Measurements from ENCODE around the gene MID2.

MID2 gene

DNA sequence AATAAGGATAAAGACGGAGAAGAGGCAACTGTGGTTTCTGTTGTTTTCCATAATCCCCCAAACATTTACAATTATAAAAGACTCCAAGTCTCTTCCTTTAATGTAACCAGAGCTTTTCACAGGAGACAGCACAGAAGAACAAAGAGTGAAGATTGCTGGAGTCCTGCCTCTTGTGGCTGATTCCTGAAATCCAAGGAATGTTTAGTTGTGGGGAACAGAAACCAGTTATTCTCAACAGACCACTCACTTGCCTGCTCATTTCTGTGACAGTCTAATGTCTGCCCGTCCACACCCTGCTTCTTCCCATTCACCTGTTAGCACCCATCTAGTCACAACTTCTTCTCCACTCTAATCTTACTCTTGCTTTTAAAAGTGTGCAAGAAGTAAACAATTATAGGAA is 144.4 kb downstream of the MID2 start:
- DNase-seq, result no peak

DNA sequence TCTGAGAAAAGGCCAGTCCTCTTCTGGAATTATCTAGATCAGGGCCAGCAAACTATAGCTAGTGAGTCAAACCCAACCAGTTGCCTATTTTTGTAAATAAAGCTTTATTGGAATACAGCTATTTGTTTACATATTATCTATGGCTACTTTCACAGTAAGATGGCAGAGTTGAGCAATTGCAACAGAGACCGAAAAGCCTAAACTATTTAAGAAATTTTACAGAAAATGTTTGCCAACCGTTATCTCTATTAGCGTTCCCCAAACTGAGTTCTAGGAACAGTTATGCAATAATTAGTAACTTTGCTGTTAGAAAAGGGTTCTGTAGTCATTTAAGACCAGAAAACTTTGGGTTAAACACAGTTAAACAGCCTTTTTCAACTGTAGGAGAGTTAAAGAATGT is 146.0 kb downstream of the MID2 start:
- no peak for DNase-seq

Measured in NCI-H1417 treated with DMSO at 0.1 percent for 48 hours (cell line).